Measurements from ENCODE around the gene CWF19L1. TPM values are rescaled to one million over a fixed set of nuclear protein-coding genes. Genes with fewer than 3 reads are reported as not detected.
"Not testable (repeated sequence)": the region's sequence is repeated elsewhere in the genome, so short reads cannot be mapped to it uniquely, and the experiment has no call there.

Gene CWF19L1
- total RNA-seq (10 to 100 TPM; 13.2 to 15.5 (median 14.3) TPM), polyA plus RNA-seq (14.4 TPM)
- long read RNA-seq, donor 1, transcript CWF19L1-201 (14 exons, 1,815 nt): major isoform, 14 of 29 reads
- long read RNA-seq, donor 1, partial matches to known transcripts: 3 of 29 reads
- long read RNA-seq, donor 1, other reads (novel, unspliced or antisense): 12 of 29 reads
- long read RNA-seq, donor 2, partial matches to known transcripts: 0 of 5 reads
- long read RNA-seq, donor 2, other reads (novel, unspliced or antisense): 2 of 5 reads
- long read RNA-seq, donor 3, transcript CWF19L1-201 (14 exons, 1,815 nt): major isoform, 32 of 51 reads
- long read RNA-seq, donor 3, partial matches to known transcripts: 2 of 51 reads
- long read RNA-seq, donor 3, other reads (novel, unspliced or antisense): 17 of 51 reads
- long read RNA-seq, donor 4, transcript CWF19L1-201 (14 exons, 1,815 nt): major isoform, 6 of 12 reads
- long read RNA-seq, donor 4, partial matches to known transcripts: 0 of 12 reads
- long read RNA-seq, donor 4, other reads (novel, unspliced or antisense): 6 of 12 reads

- 2% methylated on average over 49 of the region's 49 CpGs for WGBS
- intact Hi-C loops (cut with DNase I): no loop called here
- H3K27ac ChIP-seq (ENCODE audit: low read length): peak within 1 kb of the TSS; percentile 68
Measured at GRCh38 chr10:100267239-100268104, at the start of gene CWF19L1. Gene CWF19L1 (minus strand): TSS chr10:100267638. CDS start chr10:100267593, 45 bp downstream.

GRCh38 chr10:100315615-100316014 is 48.2 kb upstream of the CWF19L1 start:
- WGBS: 63% methylated on average over 4 of the region's 4 CpGs
- DNase-seq (peak in 1 of 3 donors; percentile 35), ATAC-seq (peak in 1 of 2 donors; percentile 45)
- no peaks in the 10 kb centered on the region for H3K9me3 ChIP-seq (ENCODE audit: control insufficient read depth, low read length)
- peaks cover 2% of the 10 kb centered on the region for H3K27me3 ChIP-seq (ENCODE audit: control insufficient read depth, insufficient read depth)
- intact Hi-C loops (cut with DNase I): no loop called here
- H3K27ac ChIP-seq (ENCODE audit: low read length): no peak overlapping the region
- H3K4me3 ChIP-seq (ENCODE audit: low read length): no peak overlapping the region
- no peaks in the 10 kb centered on the region for H3K4me1 ChIP-seq (ENCODE audit: control insufficient read depth, insufficient read depth, low read length)

More at GRCh38 chr10:100267239-100268104, at the start of gene CWF19L1:
- DNase-seq (peak; percentile 86 to 94 (median 92)), ATAC-seq (peak; percentile 94 to 96)
- Histone ChIP-seq H3K4me3 (ENCODE audit: low read length) (peak within 1 kb of the TSS; percentile 94), H3K27me3 (ENCODE audit: control insufficient read depth, insufficient read depth) (no peaks in the 10 kb centered on the region), H3K4me1 (ENCODE audit: control insufficient read depth, insufficient read depth, low read length) (peaks cover 2% of the 10 kb centered on the region), H3K9me3 (ENCODE audit: control insufficient read depth, low read length) (no peaks in the 10 kb centered on the region)

- Histone ChIP-seq H3K9me3 (ENCODE audit: control insufficient read depth, low read length) (no peaks in the 10 kb centered on the region), H3K4me3 (ENCODE audit: low read length) (no peak overlapping the region), H3K27ac (ENCODE audit: low read length) (no peak overlapping the region), H3K4me1 (ENCODE audit: control insufficient read depth, insufficient read depth, low read length) (no peaks in the 10 kb centered on the region), H3K27me3 (ENCODE audit: control insufficient read depth, insufficient read depth) (peaks cover 2% of the 10 kb centered on the region)
- intact Hi-C loops (cut with DNase I): no loop called here
- no peak for DNase-seq
- WGBS: 60% methylated on average over 4 of the region's 4 CpGs
- no peak for ATAC-seq
Measured at GRCh38 chr10:100311298-100311697, 43.9 kb upstream of the CWF19L1 start.

GRCh38 chr10:100307684-100308083 is 40.2 kb upstream of the CWF19L1 start:
- Histone ChIP-seq H3K27ac (ENCODE audit: low read length) (no peak overlapping the region), H3K27me3 (ENCODE audit: control insufficient read depth, insufficient read depth) (peaks cover 2% of the 10 kb centered on the region), H3K9me3 (ENCODE audit: control insufficient read depth, low read length) (no peaks in the 10 kb centered on the region), H3K4me3 (ENCODE audit: low read length) (no peak overlapping the region), H3K4me1 (ENCODE audit: control insufficient read depth, insufficient read depth, low read length) (no peaks in the 10 kb centered on the region)
- DNase-seq (no peak), ATAC-seq (no peak)
- intact Hi-C loops (cut with DNase I): no loop called here
- WGBS: 83% methylated on average over 3 of the region's 3 CpGs

GRCh38 chr10:100306861-100307260 is 39.4 kb upstream of the CWF19L1 start:
- Histone ChIP-seq H3K4me1 (ENCODE audit: control insufficient read depth, insufficient read depth, low read length) (no peaks in the 10 kb centered on the region), H3K9me3 (ENCODE audit: control insufficient read depth, low read length) (no peaks in the 10 kb centered on the region), H3K4me3 (ENCODE audit: low read length) (no peak overlapping the region), H3K27ac (ENCODE audit: low read length) (no peak overlapping the region), H3K27me3 (ENCODE audit: control insufficient read depth, insufficient read depth) (peaks cover 2% of the 10 kb centered on the region)
- ATAC-seq: no peak
- intact Hi-C loops (cut with DNase I): no loop called here
- DNase-seq: no peak
- 91% methylated on average over 5 of the region's 5 CpGs for WGBS

- DNase-seq (no peak), ATAC-seq (no peak)
- Histone ChIP-seq H3K27ac (ENCODE audit: low read length) (no peak overlapping the region), H3K27me3 (ENCODE audit: control insufficient read depth, insufficient read depth) (peaks cover 2% of the 10 kb centered on the region), H3K9me3 (ENCODE audit: control insufficient read depth, low read length) (no peaks in the 10 kb centered on the region), H3K4me3 (ENCODE audit: low read length) (no peak overlapping the region), H3K4me1 (ENCODE audit: control insufficient read depth, insufficient read depth, low read length) (no peaks in the 10 kb centered on the region)
- 82% methylated on average over 3 of the region's 3 CpGs for WGBS
- intact Hi-C loops (cut with DNase I): no loop called here
Measured at GRCh38 chr10:100304414-100304813, 37.0 kb upstream of the CWF19L1 start.

- DNase-seq (no peak), ATAC-seq (no peak)
- Histone ChIP-seq H3K4me1 (ENCODE audit: control insufficient read depth, insufficient read depth, low read length) (no peaks in the 10 kb centered on the region), H3K27me3 (ENCODE audit: control insufficient read depth, insufficient read depth) (peaks cover 2% of the 10 kb centered on the region), H3K4me3 (ENCODE audit: low read length) (no peak overlapping the region), H3K27ac (ENCODE audit: low read length) (no peak overlapping the region), H3K9me3 (ENCODE audit: control insufficient read depth, low read length) (no peaks in the 10 kb centered on the region)
- intact Hi-C loops (cut with DNase I): no loop called here
- 21% methylated on average over 7 of the region's 7 CpGs for WGBS
Measured at GRCh38 chr10:100303724-100304319, 36.4 kb upstream of the CWF19L1 start.

- intact Hi-C loops (cut with DNase I); H3K27ac ChIP-seq (ENCODE audit: low read length); H3K9me3 ChIP-seq (ENCODE audit: control insufficient read depth, low read length); DNase-seq; ATAC-seq; H3K27me3 ChIP-seq (ENCODE audit: control insufficient read depth, insufficient read depth); H3K4me3 ChIP-seq (ENCODE audit: low read length); H3K4me1 ChIP-seq (ENCODE audit: control insufficient read depth, insufficient read depth, low read length): not testable (repeated sequence)
- 68% methylated on average over 5 of the region's 5 CpGs for WGBS
Measured at GRCh38 chr10:100301123-100301522, 33.7 kb upstream of the CWF19L1 start.

- WGBS: 68% methylated on average over 9 of the region's 9 CpGs
- no peaks in the 10 kb centered on the region for H3K27me3 ChIP-seq (ENCODE audit: control insufficient read depth, insufficient read depth)
- no peaks in the 10 kb centered on the region for H3K4me1 ChIP-seq (ENCODE audit: control insufficient read depth, insufficient read depth, low read length)
- intact Hi-C loops (cut with DNase I): no loop called here
- no peak overlapping the region for H3K27ac ChIP-seq (ENCODE audit: low read length)
- H3K4me3 ChIP-seq (ENCODE audit: low read length): no peak overlapping the region
- no peak for DNase-seq
- no peaks in the 10 kb centered on the region for H3K9me3 ChIP-seq (ENCODE audit: control insufficient read depth, low read length)
- no peak for ATAC-seq
Measured at GRCh38 chr10:100297242-100297641, 29.8 kb upstream of the CWF19L1 start.

GRCh38 chr10:100293066-100293465 is 25.6 kb upstream of the CWF19L1 start:
- DNase-seq (no peak), ATAC-seq (no peak)
- Histone ChIP-seq H3K27me3 (ENCODE audit: control insufficient read depth, insufficient read depth) (no peaks in the 10 kb centered on the region), H3K4me1 (ENCODE audit: control insufficient read depth, insufficient read depth, low read length) (no peaks in the 10 kb centered on the region), H3K9me3 (ENCODE audit: control insufficient read depth, low read length) (no peaks in the 10 kb centered on the region), H3K27ac (ENCODE audit: low read length) (no peak overlapping the region), H3K4me3 (ENCODE audit: low read length) (no peak overlapping the region)
- intact Hi-C loops (cut with DNase I): no loop called here

Measured in right cardiac atrium (tissue), 5 donors.